WI38 (cell line): Measurements from ENCODE around the gene NOTCH1.

Experiments
- H3K4me3 ChIP-seq: 2 replicates; pipeline ENCODE4 v1.5.1; 2011; ENCODE audit warnings: low read depth, mild to moderate bottlenecking, control low read depth, low read length
- CTCF ChIP-seq: IDR thresholded peaks from 2 replicates; pipeline ENCODE4 v1.5.1; 2012; ENCODE audit warnings: low read depth, mild to moderate bottlenecking, control low read depth, low read length

The NOTCH1 gene

GRCh38 chr9:136454026-136454796 is 91.6 kb downstream of the NOTCH1 start:
- no peak for TF ChIP-seq CTCF
- no peak overlapping the region for H3K4me3 ChIP-seq

GRCh38 chr9:136453326-136453725 is 92.5 kb downstream of the NOTCH1 start:
- no peak overlapping the region for H3K4me3 ChIP-seq
- TF ChIP-seq CTCF: no peak

- H3K4me3 ChIP-seq: no peak overlapping the region
- no peak for TF ChIP-seq CTCF
Measured at GRCh38 chr9:136451221-136451877, 94.5 kb downstream of the NOTCH1 start.

GRCh38 chr9:136448655-136449054 is 97.2 kb downstream of the NOTCH1 start:
- H3K4me3 ChIP-seq: no peak overlapping the region

GRCh38 chr9:136447173-136447778 is 98.6 kb downstream of the NOTCH1 start:
- TF ChIP-seq CTCF: no peak
- H3K4me3 ChIP-seq: no peak overlapping the region

More at GRCh38 chr9:136448655-136449054, 97.2 kb downstream of the NOTCH1 start:
- no peak for TF ChIP-seq CTCF

- H3K4me3 ChIP-seq: no peak overlapping the region
- no peak for TF ChIP-seq CTCF
Measured at GRCh38 chr9:136445799-136446198, 100.0 kb downstream of the NOTCH1 start.
